HG02588 (cell line): ENCODE data around the gene BIRC6.
A peak's percentile ranks its signal among the peaks of the same experiment; 100 is the strongest.
"Not testable (repeated sequence)": the region's sequence is repeated elsewhere in the genome, so short reads cannot be mapped to it uniquely, and the experiment has no call there.

Experiments used
- ATAC-seq: cut with Tn5 transposase; IDR thresholded peaks from one replicate; pipeline ENCODE4 v1.9.1; 2021; ENCODE audit warnings: mild to moderate bottlenecking, moderate library complexity; ENCODE audit not compliant: unreplicated experiment

The BIRC6 gene

GRCh38 chr2:32611366-32611765 lies 254.5 kb downstream of the BIRC6 start:
- no peak for ATAC-seq

- ATAC-seq = no peak
Observed at GRCh38 chr2:32611771-32612170, 254.9 kb downstream of the BIRC6 start.

GRCh38 chr2:32614084-32614483 lies 257.3 kb downstream of the BIRC6 start:
- ATAC-seq = no peak

GRCh38 chr2:32617599-32618189 lies 260.9 kb downstream of the BIRC6 start:
- ATAC-seq = no peak

- no peak for ATAC-seq
Observed at GRCh38 chr2:32622570-32623310, 265.9 kb downstream of the BIRC6 start.

- ATAC-seq = no peak
Observed at GRCh38 chr2:32623311-32623706, 266.5 kb downstream of the BIRC6 start.

- ATAC-seq = no peak
Observed at GRCh38 chr2:32624812-32625211, 268.0 kb downstream of the BIRC6 start.

GRCh38 chr2:32626639-32627221 lies 269.9 kb downstream of the BIRC6 start:
- no peak for ATAC-seq

GRCh38 chr2:32627441-32627813 lies 270.6 kb downstream of the BIRC6 start:
- ATAC-seq = peak; percentile 40

GRCh38 chr2:32627814-32628579 lies 271.2 kb downstream of the BIRC6 start, which contains the start of gene TTC27:
Gene TTC27, plus strand, starts transcription at chr2:32628050. Its CDS starts 243 bp downstream, at chr2:32628293.
- peak; percentile 100 for ATAC-seq

GRCh38 chr2:32632089-32632488 lies 275.3 kb downstream of the BIRC6 start:
- ATAC-seq = no peak

GRCh38 chr2:32633040-32633439 lies 276.2 kb downstream of the BIRC6 start:
- ATAC-seq = no peak

- ATAC-seq = not testable (repeated sequence)
Observed at GRCh38 chr2:32638548-32638947, 281.7 kb downstream of the BIRC6 start.

- no peak for ATAC-seq
Observed at GRCh38 chr2:32641180-32641579, 284.4 kb downstream of the BIRC6 start.

GRCh38 chr2:32647180-32647651 lies 290.4 kb downstream of the BIRC6 start:
- no peak for ATAC-seq

GRCh38 chr2:32652555-32653209 lies 295.9 kb downstream of the BIRC6 start:
- no peak for ATAC-seq

GRCh38 chr2:32656069-32656468 lies 299.2 kb downstream of the BIRC6 start:
- no peak for ATAC-seq

GRCh38 chr2:32663864-32664263 lies 307.0 kb downstream of the BIRC6 start:
- ATAC-seq = no peak

GRCh38 chr2:32666704-32667103 lies 309.9 kb downstream of the BIRC6 start:
- ATAC-seq = no peak

- ATAC-seq = no peak
Observed at GRCh38 chr2:32668254-32668653, 311.4 kb downstream of the BIRC6 start.
